Keratinocyte (primary cell): ENCODE data around the gene FMNL2.

ENCODE experiments used
- EZH2 ChIP-seq: IDR thresholded peaks from one replicate; pipeline ENCODE4 v1.6.1; 2012; ENCODE audit warnings: inconsistent platforms, mild to moderate bottlenecking, low read length, moderate library complexity
- TF ChIP-seq, protein P1 (sequence below), 3 experiments: IDR thresholded peaks in 1 of 3; conservative IDR thresholded peaks in 1 of 3; optimal IDR thresholded peaks in 1 of 3; 2 replicates in 2 of 3; 3 replicates in 1 of 3; pipeline versions ENCODE3 to v1.5.1; 2011; ENCODE audit warnings: low read length in 3 of 3, mild to moderate bottlenecking in 3 of 3, moderate library complexity in 2 of 3, control low read depth in 1 of 3, inconsistent platforms in 1 of 3; ENCODE audit not compliant: insufficient read depth in 2 of 3; ENCODE audit errors: extremely low read depth in 1 of 3

DNA sequence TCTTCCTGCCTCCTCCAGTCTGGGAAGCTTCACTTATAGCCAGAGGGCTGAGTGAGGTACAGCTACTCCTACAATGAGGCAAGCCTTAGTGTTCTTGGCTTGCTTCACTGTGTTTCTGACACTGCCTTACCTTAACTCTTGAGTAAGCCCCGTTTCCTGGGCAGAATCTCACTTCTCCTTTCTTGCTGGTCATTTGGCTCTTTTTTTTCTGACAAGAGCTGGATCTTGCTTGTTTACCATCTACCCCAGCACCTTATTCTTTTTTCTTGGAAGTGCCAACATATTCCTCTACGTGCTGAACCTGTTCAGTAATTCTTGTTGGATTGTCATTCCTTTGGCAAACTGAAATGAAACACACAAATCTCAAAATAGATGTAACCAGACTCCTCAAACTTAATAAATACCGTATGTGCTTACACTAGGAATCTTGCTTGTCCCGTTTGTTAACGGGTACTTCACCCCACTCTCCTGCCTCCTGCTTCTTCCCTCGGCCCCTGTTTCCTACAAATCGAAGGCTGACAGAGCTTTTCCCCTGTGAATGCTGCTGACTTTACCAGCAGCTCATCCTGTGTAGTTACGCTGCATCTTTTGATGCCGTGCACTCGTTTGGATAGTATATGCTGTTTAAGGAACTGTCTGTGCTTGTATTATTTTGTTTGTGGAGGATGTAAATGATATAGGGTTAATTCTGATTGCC, 132.2 kb downstream of the FMNL2 start:
- TF ChIP-seq, protein P1, sequence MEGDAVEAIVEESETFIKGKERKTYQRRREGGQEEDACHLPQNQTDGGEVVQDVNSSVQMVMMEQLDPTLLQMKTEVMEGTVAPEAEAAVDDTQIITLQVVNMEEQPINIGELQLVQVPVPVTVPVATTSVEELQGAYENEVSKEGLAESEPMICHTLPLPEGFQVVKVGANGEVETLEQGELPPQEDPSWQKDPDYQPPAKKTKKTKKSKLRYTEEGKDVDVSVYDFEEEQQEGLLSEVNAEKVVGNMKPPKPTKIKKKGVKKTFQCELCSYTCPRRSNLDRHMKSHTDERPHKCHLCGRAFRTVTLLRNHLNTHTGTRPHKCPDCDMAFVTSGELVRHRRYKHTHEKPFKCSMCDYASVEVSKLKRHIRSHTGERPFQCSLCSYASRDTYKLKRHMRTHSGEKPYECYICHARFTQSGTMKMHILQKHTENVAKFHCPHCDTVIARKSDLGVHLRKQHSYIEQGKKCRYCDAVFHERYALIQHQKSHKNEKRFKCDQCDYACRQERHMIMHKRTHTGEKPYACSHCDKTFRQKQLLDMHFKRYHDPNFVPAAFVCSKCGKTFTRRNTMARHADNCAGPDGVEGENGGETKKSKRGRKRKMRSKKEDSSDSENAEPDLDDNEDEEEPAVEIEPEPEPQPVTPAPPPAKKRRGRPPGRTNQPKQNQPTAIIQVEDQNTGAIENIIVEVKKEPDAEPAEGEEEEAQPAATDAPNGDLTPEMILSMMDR (optimal IDR thresholded peaks at IDR 0.05 in 1 of 3, IDR thresholded peaks at IDR 0.05 in 1 of 3, conservative IDR thresholded peaks at IDR 0.05 in 1 of 3; ENCODE audit: extremely low read depth in 1 of 3, insufficient read depth in 2 of 3, low read length in 3 of 3) = no peak
- TF ChIP-seq EZH2 = no peak
